Stimulated activated CD4-positive, alpha-beta T cell treated with anti-CD3 and anti-CD28 coated beads, Interleukin-4, amount 100 ng/mL, for 1 hour (primary cell): ENCODE results near the gene HECW1.
"Not testable (repeated sequence)": the region's sequence is repeated elsewhere in the genome, so short reads cannot be mapped to it uniquely, and the experiment has no call there.

ENCODE experiments used
- DNase-seq: peaks from one replicate; pipeline ENCODE4 v3.0.0-alpha.2; 2020

HECW1 gene

GRCh38 chr7:43314379-43315158, 202.1 kb downstream of the HECW1 start:
- DNase-seq: no peak

- DNase-seq: no peak
Observed at GRCh38 chr7:43317075-43317474, 204.6 kb downstream of the HECW1 start.

DNA sequence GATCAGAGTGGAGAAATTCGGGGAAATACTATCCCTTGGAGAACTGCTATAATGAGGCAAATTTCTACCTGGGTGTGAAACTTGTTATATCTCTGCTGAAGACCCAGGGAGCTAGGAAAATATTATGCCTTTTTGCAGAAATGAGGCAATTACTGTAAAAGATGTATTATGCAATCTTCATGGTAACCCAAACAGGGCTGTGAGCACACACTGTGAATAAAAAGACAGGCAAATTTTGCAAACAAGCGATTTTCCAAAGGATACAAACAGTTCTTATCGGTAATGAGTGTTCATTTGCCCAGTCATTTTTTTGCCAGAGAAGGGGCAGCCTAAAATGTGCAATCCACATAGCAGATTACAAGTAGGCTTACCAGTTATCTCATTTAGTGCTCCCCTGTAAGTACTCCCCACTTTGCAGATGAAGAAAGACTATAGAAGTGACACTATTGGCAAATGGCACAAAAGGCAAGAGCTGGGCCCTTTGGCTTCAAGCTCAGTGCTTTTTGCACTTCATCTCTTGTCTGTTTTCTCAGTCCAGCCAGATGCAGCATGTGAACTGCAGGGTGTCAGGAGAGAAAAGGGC, 205.8 kb downstream of the HECW1 start:
- DNase-seq: no peak

DNA sequence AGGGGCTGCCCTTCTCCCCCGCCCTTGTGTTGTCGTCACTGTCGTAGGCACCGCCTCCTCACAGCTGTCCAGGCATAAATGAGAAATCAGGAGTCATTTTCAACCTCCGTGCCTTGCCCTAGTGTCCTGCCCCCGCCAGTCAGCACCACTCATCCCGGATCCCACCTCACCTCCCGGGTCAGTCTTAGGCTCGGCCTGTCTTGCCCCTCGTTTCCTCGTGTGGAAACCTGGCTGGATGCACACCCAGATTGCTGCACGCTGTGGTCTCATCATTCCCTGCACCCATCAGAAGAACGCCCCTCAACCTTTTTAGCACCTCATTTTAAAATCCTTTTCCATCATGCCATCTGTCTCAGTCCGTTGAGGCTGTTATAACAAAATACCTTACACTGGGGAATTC, 213.1 kb downstream of the HECW1 start:
- no peak for DNase-seq

- DNase-seq: no peak
Observed at GRCh38 chr7:43328336-43328735, 215.9 kb downstream of the HECW1 start.

DNA sequence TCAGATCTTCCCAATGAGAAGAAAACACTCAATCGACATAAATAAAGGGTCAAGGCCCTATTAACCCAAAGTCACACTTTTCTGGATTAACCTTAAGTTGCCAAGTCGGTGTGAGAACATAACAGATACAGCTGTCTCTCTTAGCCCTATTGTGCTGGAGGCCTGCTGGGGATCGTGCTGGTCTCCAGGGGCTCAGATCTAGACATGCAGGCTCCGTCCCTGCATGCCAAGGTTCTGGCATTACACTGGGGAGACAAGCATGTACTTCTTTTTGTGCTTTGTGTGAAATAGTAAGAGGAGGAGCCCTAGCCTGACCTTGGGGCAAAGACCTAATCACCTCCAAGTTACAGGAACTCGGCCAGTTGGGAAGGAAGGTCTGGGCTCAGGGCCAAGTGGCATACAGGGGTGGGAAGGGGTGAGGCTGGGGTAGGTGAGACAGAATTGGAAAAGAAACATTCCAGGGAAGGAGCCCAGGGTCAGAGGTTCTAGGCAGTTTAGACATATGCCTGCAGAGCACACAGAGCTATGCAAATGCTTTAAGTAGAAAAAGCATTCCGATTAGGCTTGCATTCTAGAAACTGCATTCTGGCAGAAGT, 216.4 kb downstream of the HECW1 start:
- no peak for DNase-seq

GRCh38 chr7:43332193-43332796, 219.8 kb downstream of the HECW1 start:
- DNase-seq: no peak

DNA sequence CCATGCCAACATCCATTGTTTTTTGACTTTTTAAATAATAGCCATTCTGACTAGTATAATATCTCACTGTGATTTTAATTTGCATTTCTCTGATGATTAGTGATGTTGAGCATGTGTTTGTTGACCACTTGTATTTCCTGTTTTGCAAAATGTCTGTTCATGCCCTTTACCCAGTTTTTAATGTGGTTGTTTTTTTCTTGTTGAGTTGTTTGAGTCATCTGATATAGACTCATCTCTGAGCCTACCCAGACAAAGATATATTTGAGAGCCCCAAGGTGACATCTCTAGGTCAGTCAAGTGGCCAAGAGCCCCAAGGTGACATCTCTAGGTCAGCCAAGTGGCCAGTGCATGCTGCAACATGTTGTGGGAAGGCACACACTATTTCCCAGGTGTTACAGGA, 224.7 kb downstream of the HECW1 start:
- no peak for DNase-seq

DNA sequence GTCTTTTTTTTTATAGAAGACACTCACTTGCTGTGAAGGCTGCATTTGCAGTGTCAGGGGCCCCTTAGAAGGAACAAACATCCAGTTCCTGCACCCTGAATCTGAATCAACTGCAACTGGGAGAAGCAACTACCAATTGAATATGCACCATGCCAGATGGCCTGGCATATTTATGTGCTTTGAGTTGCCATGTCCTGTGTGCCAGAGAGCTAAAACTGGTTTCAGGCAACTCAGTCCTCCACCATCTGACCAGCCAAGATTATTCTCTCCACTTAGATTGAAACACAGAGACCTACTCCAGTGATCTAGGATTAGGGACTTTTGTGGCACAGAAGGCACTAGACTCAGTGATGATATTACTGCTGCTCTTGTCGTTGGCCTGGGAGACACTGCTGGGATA, 225.4 kb downstream of the HECW1 start:
- DNase-seq: no peak

GRCh38 chr7:43341132-43341531, 228.7 kb downstream of the HECW1 start:
- no peak for DNase-seq

DNA sequence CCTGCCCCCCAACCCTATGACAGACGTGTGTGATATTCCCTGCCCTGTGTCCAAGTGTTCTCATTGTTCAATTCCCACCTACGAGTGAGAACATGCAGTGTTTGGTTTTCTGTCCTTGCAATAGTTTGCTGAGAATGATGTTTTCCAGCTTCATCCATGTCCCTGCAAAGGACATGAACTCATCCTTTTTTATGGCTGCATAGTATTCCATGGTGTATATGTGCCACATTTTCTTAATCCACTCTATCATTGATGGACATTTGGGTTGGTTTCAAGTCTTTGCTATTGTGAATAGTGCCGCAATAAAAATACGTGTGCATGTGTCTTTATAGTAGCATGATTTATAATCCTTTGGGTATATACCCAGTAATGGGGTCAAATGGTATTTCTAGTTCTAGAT, 231.0 kb downstream of the HECW1 start:
- DNase-seq: not testable (repeated sequence)

DNA sequence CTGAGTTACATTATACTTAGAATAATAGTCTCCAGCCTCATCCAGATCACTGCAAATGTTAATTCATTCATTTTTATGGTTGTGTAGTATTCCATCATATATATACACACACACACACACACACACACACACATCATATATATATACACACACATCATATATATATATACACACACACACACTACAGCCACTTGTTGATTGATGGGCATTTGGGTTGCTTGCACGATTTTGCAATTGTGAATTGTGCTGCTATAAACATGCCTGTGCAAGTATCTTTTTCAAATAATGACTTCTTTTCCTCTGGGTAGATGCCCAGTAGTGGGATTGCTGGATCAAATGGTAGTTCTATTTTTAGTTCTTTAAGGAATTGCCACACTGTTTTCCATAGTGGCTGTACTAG, 233.2 kb downstream of the HECW1 start:
- not testable (repeated sequence) for DNase-seq

GRCh38 chr7:43351683-43352082, 239.2 kb downstream of the HECW1 start:
- no peak for DNase-seq

DNA sequence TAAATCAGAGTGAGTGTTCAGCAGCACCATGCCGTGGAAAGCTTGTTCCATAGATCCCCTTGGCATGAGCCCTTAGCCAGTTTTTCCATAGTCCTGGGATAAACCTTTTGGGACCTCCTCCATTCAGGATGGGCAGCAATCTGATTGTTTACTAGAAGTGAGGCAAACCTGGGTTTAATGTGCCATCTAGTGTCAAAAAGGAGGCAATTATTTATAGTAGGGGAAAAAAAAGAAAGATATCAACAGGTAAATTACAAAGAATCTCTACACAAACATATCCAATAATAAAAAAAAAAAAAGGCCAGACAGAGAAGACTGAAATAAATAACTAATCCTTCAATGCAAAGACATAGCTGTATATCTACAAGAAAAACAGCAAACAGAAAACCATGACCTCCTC, 241.5 kb downstream of the HECW1 start:
- DNase-seq: no peak

DNA sequence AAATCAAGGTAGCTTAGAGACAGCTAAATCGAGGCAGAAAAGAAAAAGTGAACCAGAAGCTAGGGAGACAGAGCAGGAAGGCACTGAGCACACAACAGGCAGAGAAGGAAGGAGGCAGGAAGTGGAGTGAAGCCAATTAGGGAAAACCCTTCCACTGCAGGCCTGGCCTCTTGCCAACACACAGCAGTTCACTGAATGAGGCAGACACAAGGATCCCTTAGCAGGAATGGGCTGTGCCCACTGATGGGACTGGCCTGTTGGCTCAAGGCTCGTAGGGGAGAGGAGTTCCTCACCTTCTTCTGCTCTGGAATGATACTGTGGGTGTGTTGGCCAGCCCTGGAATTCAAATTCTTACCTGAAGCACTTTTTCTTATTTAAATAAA, 250.2 kb downstream of the HECW1 start:
- no peak for DNase-seq

DNA sequence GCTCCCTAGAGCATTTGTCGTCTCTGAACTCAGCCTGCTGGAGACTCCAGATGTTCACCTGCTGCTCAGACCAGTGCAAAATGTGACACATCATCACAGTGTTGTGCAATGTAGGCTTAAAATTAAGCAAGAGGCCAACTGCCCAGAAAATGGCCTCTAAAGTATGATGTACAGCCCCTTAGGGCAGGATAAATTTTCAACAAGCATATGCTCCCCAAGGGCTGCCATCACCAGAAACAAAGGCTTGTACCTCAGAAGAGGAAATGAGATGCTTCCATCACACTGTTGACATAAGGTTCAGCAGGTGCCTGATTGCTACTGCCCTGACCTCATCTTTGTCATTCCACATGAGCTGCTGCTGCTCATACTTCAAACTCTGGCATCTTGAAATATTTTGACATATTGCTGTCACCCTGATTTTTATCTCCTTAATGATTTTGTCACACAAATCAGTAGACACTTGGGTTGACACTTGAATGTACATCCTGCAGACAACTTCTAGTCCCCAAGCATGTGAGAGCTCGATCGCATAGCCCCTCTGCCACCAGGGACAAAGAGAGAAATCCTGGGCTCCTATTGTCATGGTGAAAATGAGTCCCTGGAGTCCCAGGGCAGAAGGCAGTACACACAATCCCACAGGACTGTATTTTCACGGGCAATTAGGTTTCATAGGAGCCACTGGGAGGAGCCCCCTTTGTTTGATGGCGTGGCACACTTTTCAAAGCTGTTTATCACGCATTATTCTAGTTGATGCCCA, 250.8 kb downstream of the HECW1 start:
- no peak for DNase-seq

GRCh38 chr7:43364391-43364790, 251.9 kb downstream of the HECW1 start:
- no peak for DNase-seq

DNA sequence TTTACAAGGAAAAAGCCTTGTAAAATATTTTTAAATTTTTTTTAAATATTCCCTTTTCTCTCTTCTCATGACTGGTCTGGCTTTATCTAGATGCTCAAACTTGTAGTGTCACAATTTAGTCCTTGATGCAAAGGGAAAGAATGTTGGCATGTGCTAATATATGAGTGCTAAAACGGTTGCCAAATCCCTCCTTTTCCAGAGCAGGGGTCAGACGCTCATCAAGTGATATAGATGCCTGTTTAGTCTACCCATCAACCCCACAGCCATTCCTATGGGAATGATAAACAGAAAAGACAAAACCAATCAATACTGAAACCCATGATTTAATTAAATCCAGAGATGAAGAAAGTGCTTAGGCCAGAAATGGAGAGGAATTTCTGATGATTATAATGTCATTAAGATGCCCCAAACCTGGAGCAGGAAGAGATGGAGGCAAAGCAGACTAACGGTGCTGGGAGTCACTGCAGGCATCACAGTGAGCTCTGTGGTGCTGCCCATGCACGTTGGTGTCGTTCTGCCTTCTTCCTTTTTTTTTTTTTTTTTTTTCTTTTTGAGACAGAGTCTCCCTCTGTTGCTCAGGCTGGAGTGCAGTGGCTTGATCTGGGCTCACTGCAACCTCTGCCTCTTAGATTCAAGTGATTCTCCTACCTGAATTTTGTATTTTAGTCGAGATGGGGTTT, 260.4 kb downstream of the HECW1 start:
- DNase-seq: no peak

DNA sequence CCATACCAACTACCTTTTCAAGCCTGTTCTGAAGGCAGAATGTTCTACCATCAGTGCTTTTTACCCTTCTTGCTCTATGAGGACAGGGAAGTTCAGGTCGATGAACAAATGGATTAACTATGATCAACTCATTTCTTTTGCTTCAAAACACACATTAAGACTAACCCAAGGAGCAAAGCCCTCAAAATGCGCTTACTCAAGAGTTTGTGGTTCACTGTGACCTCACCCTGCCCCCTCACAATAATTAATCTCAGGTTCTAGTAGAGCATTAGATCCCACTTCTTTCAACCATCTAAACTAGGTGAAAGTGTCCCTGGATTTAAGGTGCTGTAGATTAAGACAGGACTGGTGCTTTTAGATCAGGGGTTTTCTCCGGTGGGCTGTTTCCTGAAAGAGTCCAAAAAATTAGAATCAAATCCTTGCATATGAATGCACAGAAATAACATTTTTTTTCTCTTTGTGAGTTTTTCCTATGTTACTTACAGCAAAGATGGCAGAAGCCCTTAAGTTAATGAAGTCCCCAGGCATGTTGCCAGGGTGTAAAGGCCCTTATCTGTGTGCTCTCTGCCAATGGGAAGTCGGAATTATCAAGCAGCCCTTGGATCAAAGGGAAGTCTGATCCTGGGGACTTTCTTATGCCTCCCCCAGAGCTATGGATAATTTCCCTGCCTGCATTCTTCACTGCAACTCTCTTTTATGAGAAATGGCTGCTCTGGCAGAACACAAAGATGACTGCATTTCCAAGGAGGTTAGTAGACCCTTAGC, 264.9 kb downstream of the HECW1 start:
- DNase-seq: no peak

GRCh38 chr7:43379210-43379609, 266.8 kb downstream of the HECW1 start:
- no peak for DNase-seq

GRCh38 chr7:43384616-43385308, 272.3 kb downstream of the HECW1 start:
- DNase-seq: no peak
